8988T (cell line): ENCODE measurements around the gene ABHD17A.

Experiments used
- DNase-seq: peaks from one replicate; pipeline ENCODE4 v3.0.0; 2011

Gene ABHD17A

GRCh38 chr19:1850809-1851653, 34.3 kb downstream of the ABHD17A start:
- DNase-seq = no peak

GRCh38 chr19:1849886-1850398, 35.4 kb downstream of the ABHD17A start:
- DNase-seq = no peak

DNA sequence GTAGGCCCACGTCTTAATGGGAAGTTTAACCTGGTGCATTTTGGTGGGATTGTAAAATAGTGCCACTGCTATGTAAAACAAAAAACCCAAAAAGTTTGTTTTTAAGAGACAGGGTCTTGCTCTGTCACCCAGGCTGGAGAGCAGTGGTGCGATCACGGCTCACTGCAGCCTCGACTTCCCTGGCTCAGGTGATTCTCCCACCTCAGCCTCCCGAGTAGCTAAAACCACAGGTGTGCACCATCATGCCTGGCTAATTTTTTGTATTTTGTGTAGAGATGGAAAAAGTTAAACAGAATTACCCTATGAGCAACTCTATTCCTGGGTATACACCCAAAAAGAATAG, 36.2 kb downstream of the ABHD17A start:
- DNase-seq = no peak

DNA sequence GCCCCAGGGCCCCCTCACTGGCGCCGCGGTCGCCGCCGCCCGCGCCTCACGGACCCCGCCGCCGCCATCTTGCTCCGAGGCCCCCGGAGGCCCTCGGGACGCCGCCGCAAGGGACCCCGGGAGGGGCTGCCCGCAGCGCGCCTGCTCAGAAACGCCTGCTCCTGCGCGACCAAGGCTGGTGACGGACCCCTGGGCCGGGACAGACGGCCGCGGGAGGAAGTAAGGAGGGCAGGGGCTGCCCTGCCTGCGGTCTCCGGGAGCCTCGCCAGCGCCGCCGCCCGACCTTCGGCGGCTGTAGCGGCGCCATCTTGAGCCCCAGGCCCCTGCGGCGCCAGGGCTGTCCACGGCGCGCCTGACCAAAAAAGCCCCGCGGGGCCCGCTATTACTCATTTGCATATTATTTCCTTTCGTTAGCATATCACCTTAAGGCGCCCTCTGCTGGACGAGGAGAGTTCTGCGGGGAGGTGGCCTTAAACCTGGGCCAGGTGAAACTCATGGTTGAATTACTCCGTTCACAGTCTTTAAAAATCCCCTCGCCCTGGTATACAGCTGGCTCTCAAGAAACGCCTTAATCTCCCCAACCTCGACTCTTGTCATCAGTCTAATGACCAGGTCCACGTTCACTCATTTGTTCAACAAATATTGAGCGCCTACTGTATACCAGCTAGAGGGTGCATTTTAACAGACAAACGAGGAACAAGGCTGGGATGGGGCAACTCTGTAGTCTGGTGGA, 36.7 kb downstream of the ABHD17A start, which contains the start of gene REXO1:
Gene REXO1, minus strand, starts transcription at position 85 of the 733 bp plus-strand sequence. CDS start 125 bp downstream, outside the sequence.
- DNase-seq = peak; percentile 81

DNA sequence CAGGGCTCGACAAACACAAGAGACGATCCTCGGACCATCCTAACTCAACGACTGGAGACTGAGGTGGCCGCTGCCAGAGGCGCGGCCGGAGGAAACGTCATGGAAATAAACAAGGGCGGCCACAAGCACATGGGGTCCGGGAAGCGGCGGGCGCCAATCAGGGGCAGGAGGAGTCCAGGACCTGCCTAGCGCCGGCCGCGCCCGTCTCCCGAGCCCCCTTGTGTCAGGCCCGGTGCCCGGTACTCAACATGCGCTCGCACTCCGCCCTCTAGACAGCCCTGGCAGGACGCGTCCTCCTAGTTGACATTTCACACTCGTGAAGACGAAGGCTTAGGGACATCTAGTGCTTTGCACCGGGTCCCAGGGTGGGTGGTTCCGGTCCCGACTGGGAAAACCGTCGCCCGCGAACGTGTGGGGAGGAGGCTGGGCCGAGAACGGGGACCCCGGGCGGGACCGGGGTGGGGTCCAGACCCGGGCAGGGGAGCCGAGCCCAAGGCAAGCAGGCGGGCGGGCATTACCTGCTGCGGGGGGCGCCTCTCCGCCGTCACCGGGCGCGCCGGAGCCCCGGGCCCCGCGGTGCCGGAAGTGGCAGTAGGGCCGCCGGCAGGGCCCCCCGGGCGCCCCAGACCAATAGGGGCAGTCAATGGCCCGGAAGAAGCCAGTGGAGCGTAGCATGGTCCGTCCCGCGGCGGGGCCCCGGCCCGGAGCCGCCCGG, 37.5 kb downstream of the ABHD17A start:
- peak; percentile 43 for DNase-seq

- DNase-seq = no peak
Observed at GRCh38 chr19:1847348-1847683, 38.0 kb downstream of the ABHD17A start.

GRCh38 chr19:1846517-1847204, 38.6 kb downstream of the ABHD17A start:
- no peak for DNase-seq

DNA sequence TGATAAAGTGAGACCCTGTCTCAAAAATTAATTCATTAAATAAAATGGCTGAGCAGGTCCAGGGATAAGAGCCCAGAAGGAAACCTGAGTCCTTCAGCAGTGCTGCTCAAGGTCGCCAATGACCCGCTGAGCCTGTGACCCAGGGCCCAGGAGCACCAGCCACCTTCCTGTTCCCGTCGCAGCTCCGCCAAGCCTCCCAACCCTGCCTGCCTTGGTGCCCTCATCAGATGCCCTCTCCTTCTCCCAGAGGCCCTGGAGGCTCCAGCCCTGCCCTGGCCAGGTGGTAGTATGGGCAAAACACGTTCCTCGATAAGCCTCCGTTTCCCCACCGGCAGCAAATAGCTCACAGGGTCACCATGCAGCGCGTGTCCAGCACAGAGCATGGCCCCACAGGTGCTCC, 39.7 kb downstream of the ABHD17A start:
- no peak for DNase-seq

- no peak for DNase-seq
Observed at GRCh38 chr19:1845125-1845515, 40.2 kb downstream of the ABHD17A start.

GRCh38 chr19:1844513-1845124, 40.7 kb downstream of the ABHD17A start:
- no peak for DNase-seq

- DNase-seq = peak; percentile 70
Observed at GRCh38 chr19:1843646-1844394, 41.5 kb downstream of the ABHD17A start.

DNA sequence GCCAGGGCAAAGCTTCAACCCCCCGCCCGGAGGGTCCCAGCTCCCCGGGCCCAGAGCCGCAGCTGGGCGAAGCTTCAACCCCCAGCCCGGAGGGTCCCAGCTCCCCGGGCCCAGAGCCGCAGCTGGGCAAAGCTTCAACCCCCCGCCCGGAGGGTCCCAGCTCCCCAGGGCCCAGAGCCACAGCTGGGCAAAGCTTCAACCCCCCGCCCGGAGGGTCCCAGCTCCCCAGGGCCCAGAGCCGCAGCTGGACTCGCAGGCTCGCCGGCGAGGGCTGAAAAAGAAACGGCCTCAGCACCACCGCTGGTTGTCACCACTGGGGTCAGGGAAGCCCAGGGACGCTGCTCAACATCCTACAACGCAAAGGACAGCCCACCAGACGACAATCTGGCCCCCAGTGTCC, 42.2 kb downstream of the ABHD17A start:
- DNase-seq = no peak

DNA sequence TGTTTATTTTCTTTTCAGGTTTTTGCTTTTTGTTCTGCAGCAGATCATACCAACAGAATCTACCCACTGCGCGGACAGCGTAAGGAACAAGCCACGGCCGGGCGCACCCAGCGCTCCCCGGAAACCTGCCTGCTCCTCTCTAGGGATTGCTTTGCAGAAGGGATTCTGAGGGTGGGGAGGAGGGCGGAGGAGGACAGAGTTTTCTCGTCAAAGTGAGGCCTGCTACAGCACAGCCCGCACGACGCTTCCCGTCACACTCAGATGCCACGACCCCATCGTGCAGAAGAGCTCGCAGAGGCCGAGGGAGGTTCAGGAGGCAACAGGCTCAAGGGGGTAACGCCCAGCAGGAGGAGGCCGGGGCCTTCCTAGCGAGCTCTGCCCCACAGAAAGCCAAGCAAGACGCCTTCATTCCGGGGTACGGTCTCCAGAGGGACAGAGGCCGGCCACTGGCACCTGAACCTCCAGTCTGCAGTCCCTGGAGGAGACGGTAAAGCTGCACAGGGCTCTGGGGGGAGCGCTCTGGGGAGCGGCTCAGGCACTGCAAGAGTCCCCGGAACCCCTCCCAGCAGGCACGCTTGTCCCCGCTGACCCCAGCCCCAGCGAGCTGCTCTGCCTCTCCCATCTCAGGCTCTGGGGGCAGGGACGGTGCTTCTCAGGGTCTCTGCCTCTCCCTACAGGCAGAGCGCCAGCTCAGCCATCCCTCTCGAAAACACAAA, 43.9 kb downstream of the ABHD17A start:
- no peak for DNase-seq

DNA sequence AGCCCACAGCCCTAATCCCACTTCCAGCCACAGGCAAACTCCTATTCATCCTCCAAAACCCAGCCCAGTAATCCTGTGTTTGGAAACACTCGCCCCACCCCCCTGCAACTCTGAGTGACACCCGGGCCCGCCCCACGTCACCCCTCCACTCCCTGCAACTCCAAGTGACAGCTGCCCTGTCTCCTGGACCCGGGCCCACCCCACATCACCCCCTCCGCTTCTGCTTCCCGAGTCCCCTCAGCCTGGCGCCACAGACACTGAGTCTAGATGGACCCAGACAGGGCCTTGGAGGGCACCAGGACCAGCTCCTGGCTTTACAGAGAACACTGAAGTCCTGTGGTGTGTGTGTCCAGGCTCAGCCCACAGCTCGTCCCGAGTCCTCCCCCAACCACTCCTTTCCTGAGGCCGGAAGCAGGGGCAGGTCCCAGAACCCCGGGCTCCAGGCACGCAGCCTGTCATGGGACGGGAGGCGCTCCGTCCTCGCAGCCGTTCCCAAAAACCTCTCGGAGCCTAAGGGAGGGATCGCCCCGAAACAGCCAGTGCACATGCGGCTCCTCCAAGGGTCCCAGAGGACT, 44.7 kb downstream of the ABHD17A start:
- DNase-seq = no peak

GRCh38 chr19:1839658-1840540, 45.4 kb downstream of the ABHD17A start:
- DNase-seq = no peak

DNA sequence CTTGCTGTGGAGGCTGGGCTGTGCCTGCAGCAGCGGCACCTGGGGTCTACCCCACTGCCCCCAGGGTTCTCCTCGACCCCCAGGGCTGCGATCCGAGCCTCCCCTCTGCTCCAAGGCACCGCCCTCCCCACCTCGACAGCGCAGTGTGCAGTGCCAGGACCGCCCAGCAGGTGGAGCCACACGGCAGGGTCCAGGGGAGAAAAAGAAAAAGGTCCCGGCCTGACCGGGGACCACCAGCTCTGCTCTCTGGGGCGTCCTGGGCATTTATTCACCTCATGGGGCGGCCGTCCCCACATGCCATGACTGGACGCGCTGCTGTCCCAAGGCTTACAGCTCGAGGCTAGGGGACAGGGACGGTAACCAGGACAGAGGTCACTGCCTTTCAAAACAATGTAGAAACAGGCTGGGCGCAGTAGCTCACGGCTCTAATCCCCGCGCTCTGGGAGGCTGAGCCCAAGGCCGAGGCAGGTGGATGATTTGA, 47.6 kb downstream of the ABHD17A start:
- DNase-seq = no peak

DNA sequence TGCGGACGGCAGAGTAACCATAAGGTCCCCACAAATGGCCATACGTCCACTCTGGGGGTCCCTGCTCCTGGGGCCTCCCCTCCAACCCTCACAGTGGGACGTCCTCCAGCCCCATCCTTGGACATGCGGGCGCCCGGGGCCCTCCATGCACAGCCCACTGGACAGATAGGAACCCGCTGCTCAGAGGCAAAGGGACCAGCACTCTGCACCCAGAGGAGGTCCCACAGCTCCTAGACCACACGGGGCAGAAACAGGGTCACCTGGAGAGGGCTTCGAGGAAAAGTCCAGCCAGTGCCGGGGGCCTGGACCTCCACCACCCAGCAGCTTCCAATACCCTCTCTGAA, 48.1 kb downstream of the ABHD17A start:
- no peak for DNase-seq

DNA sequence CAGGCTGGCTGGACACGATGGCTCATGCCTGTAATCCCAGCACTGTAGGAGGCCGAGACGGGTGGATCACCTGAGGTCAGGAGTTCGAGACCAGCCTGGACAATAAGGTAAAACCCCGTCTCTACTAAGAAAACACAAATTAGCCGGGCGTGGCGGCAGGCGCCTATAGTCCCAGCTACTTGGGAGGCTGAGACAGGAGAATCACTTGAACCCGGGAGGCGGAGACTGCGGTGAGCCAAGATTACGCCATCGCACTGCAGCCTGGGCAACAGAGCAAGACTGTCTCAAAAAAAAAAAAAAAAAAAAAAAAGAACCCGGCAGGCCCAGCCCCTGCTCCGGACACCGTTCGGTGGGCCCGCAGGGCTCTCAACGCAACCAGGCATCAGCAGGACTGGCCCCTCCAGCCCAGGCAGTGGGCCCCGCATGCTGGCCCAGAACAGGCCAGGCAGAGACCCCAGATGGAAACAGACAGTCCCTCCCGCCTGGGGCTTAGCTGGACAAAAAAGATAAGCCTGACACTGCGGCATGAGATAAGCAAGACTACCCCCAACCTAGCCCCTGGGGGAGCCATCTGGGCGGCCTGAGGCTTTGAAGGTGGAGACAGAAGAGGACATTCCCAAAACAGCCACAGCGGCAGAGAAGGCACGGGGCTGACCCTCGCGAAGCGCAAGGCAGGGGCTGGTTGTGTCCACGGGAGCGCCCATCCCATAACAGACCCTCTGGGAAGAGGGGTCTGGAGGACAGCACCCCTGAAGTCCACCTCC, 48.7 kb downstream of the ABHD17A start:
- DNase-seq = no peak

- DNase-seq = no peak
Observed at GRCh38 chr19:1833540-1833939, 51.8 kb downstream of the ABHD17A start.
